ENCODE measurements around the gene PSMD10.

The PSMD10 gene

GRCh38 chrX:108070891-108071290 is 20.5 kb downstream of the PSMD10 start:
- Histone ChIP-seq H3K9ac (ENCODE audit: low read depth, low read length, poor library complexity) (no peak overlapping the region), H3K14ac (ENCODE audit: low read length) (no peak overlapping the region), H3K18ac (ENCODE audit: low read length) (no peak overlapping the region), H3K9me3 (replicated peaks in 1 of 2; ENCODE audit: control insufficient read depth in 2 of 2, insufficient read depth in 1 of 2, low read depth in 1 of 2, low read length in 2 of 2) (no peaks in the 10 kb centered on the region), H3K27ac (replicated peaks; ENCODE audit: low read length) (no peak overlapping the region), H3K4me3 (ENCODE audit: low read length in 2 of 2) (no peak overlapping the region), H2AFZ (ENCODE audit: low read length) (no peak overlapping the region), H3K4me1 (ENCODE audit: control insufficient read depth in 2 of 2, insufficient read depth in 1 of 2, low read depth in 1 of 2, low read length in 2 of 2) (no peaks in the 10 kb centered on the region), H3K23ac (ENCODE audit: low read depth, low read length, poor library complexity) (no peak overlapping the region), H3K4ac (ENCODE audit: low read length) (no peak overlapping the region), H2BK5ac (ENCODE audit: low read length) (no peak overlapping the region), H3K27me3 (ENCODE audit: control insufficient read depth in 3 of 3, insufficient read depth in 3 of 3, low read depth in 1 of 3, low read length in 3 of 3) (peaks cover 0 to 40% (median 0%) of the 10 kb centered on the region in 3 experiments), H2BK12ac (ENCODE audit: low read length) (no peak overlapping the region), H2AK5ac (ENCODE audit: low read depth, low read length) (no peak overlapping the region), H3K4me2 (ENCODE audit: insufficient read depth, low read length, poor library complexity, severe bottlenecking) (no peak overlapping the region), H2BK120ac (ENCODE audit: low read depth, low read length) (no peak overlapping the region), H4K91ac (ENCODE audit: low read depth, low read length, poor library complexity) (no peak overlapping the region), H4K8ac (ENCODE audit: low read depth, low read length) (no peak overlapping the region), H3K79me1 (ENCODE audit: low read depth, low read length) (no peaks in the 10 kb centered on the region), H2BK15ac (ENCODE audit: low read length) (no peak overlapping the region), H3K36me3 (replicated peaks in 1 of 2; ENCODE audit: control insufficient read depth in 2 of 2, insufficient read depth in 2 of 2, low read length in 2 of 2) (no peaks in the 10 kb centered on the region)
- WGBS, 2 donors (ENCODE audit: extremely low coverage in 2 of 2, insufficient read length in 2 of 2, insufficient replicate concordance in 1 of 2), result no CpG with 5 or more reads among the region's 4 CpGs
- no peak for DNase-seq (ENCODE audit: low spot score)

GRCh38 chrX:108068121-108068520 is 23.2 kb downstream of the PSMD10 start:
- no peaks in the 10 kb centered on the region for H3K9me3 ChIP-seq (replicated peaks in 1 of 2; ENCODE audit: control insufficient read depth in 2 of 2, insufficient read depth in 1 of 2, low read depth in 1 of 2, low read length in 2 of 2)
- H4K8ac ChIP-seq (ENCODE audit: low read depth, low read length), result no peak overlapping the region
- no peak overlapping the region for H3K9ac ChIP-seq (ENCODE audit: low read depth, low read length, poor library complexity)
- H3K27me3 ChIP-seq (ENCODE audit: control insufficient read depth in 3 of 3, insufficient read depth in 3 of 3, low read depth in 1 of 3, low read length in 3 of 3), result peaks cover 0 to 26% (median 0%) of the 10 kb centered on the region in 3 experiments
- no peak for DNase-seq (ENCODE audit: low spot score)
- no peak overlapping the region for H2BK15ac ChIP-seq (ENCODE audit: low read length)
- WGBS, 2 donors (ENCODE audit: extremely low coverage in 2 of 2, insufficient read length in 2 of 2, insufficient replicate concordance in 1 of 2), result no CpG with 5 or more reads among the region's 1 CpG
- no peak overlapping the region for H3K27ac ChIP-seq (replicated peaks; ENCODE audit: low read length)
- no peak overlapping the region for H4K91ac ChIP-seq (ENCODE audit: low read depth, low read length, poor library complexity)
- H2BK5ac ChIP-seq (ENCODE audit: low read length), result no peak overlapping the region
- H3K4me3 ChIP-seq (ENCODE audit: low read length in 2 of 2), result no peak overlapping the region
- no peak overlapping the region for H2BK120ac ChIP-seq (ENCODE audit: low read depth, low read length)
- no peak overlapping the region for H3K4ac ChIP-seq (ENCODE audit: low read length)
- no peak overlapping the region for H3K23ac ChIP-seq (ENCODE audit: low read depth, low read length, poor library complexity)
- no peak overlapping the region for H2AK5ac ChIP-seq (ENCODE audit: low read depth, low read length)
- no peak overlapping the region for H2BK12ac ChIP-seq (ENCODE audit: low read length)
- H3K18ac ChIP-seq (ENCODE audit: low read length), result no peak overlapping the region
- no peaks in the 10 kb centered on the region for H3K4me1 ChIP-seq (ENCODE audit: control insufficient read depth in 2 of 2, insufficient read depth in 1 of 2, low read depth in 1 of 2, low read length in 2 of 2)
- no peaks in the 10 kb centered on the region for H3K79me1 ChIP-seq (ENCODE audit: low read depth, low read length)
- no peak overlapping the region for H2AFZ ChIP-seq (ENCODE audit: low read length)
- no peaks in the 10 kb centered on the region for H3K36me3 ChIP-seq (replicated peaks in 1 of 2; ENCODE audit: control insufficient read depth in 2 of 2, insufficient read depth in 2 of 2, low read length in 2 of 2)
- no peak overlapping the region for H3K14ac ChIP-seq (ENCODE audit: low read length)
- H3K4me2 ChIP-seq (ENCODE audit: insufficient read depth, low read length, poor library complexity, severe bottlenecking), result no peak overlapping the region

- no peak for DNase-seq (ENCODE audit: low spot score)
- Histone ChIP-seq H3K9me3 (replicated peaks in 1 of 2; ENCODE audit: control insufficient read depth in 2 of 2, insufficient read depth in 1 of 2, low read depth in 1 of 2, low read length in 2 of 2) (no peaks in the 10 kb centered on the region), H2BK5ac (ENCODE audit: low read length) (no peak overlapping the region), H3K4me1 (ENCODE audit: control insufficient read depth in 2 of 2, insufficient read depth in 1 of 2, low read depth in 1 of 2, low read length in 2 of 2) (no peaks in the 10 kb centered on the region), H2AFZ (ENCODE audit: low read length) (no peak overlapping the region), H3K18ac (ENCODE audit: low read length) (no peak overlapping the region), H3K36me3 (replicated peaks in 1 of 2; ENCODE audit: control insufficient read depth in 2 of 2, insufficient read depth in 2 of 2, low read length in 2 of 2) (no peaks in the 10 kb centered on the region), H3K9ac (ENCODE audit: low read depth, low read length, poor library complexity) (no peak overlapping the region), H3K4me2 (ENCODE audit: insufficient read depth, low read length, poor library complexity, severe bottlenecking) (no peak overlapping the region), H3K27ac (replicated peaks; ENCODE audit: low read length) (no peak overlapping the region), H4K91ac (ENCODE audit: low read depth, low read length, poor library complexity) (no peak overlapping the region), H2BK120ac (ENCODE audit: low read depth, low read length) (no peak overlapping the region), H3K4ac (ENCODE audit: low read length) (no peak overlapping the region), H3K4me3 (ENCODE audit: low read length in 2 of 2) (no peak overlapping the region), H2BK12ac (ENCODE audit: low read length) (no peak overlapping the region), H2AK5ac (ENCODE audit: low read depth, low read length) (no peak overlapping the region), H2BK15ac (ENCODE audit: low read length) (no peak overlapping the region), H3K23ac (ENCODE audit: low read depth, low read length, poor library complexity) (no peak overlapping the region), H3K27me3 (ENCODE audit: control insufficient read depth in 3 of 3, insufficient read depth in 3 of 3, low read depth in 1 of 3, low read length in 3 of 3) (peaks cover 0 to 34% (median 0%) of the 10 kb centered on the region in 3 experiments), H3K14ac (ENCODE audit: low read length) (no peak overlapping the region), H3K79me1 (ENCODE audit: low read depth, low read length) (no peaks in the 10 kb centered on the region), H4K8ac (ENCODE audit: low read depth, low read length) (no peak overlapping the region)
- WGBS, 2 donors (ENCODE audit: extremely low coverage in 2 of 2, insufficient read length in 2 of 2, insufficient replicate concordance in 1 of 2), result no CpG with 5 or more reads among the region's 2 CpGs
Measured at GRCh38 chrX:108064613-108065012, 26.7 kb downstream of the PSMD10 start.

GRCh38 chrX:108064001-108064400 is 27.3 kb downstream of the PSMD10 start:
- H3K4me2 ChIP-seq (ENCODE audit: insufficient read depth, low read length, poor library complexity, severe bottlenecking), result no peak overlapping the region
- no peak overlapping the region for H2AK5ac ChIP-seq (ENCODE audit: low read depth, low read length)
- no CpG with 5 or more reads among the region's 1 CpG for WGBS, 2 donors (ENCODE audit: extremely low coverage in 2 of 2, insufficient read length in 2 of 2, insufficient replicate concordance in 1 of 2)

More at GRCh38 chrX:108064001-108064400, 27.3 kb downstream of the PSMD10 start:
- H3K27ac ChIP-seq (replicated peaks; ENCODE audit: low read length), result no peak overlapping the region
- H3K4me1 ChIP-seq (ENCODE audit: control insufficient read depth in 2 of 2, insufficient read depth in 1 of 2, low read depth in 1 of 2, low read length in 2 of 2), result no peaks in the 10 kb centered on the region
- H2BK120ac ChIP-seq (ENCODE audit: low read depth, low read length), result no peak overlapping the region
- no peak overlapping the region for H2BK5ac ChIP-seq (ENCODE audit: low read length)
- no peak overlapping the region for H3K23ac ChIP-seq (ENCODE audit: low read depth, low read length, poor library complexity)
- H4K8ac ChIP-seq (ENCODE audit: low read depth, low read length), result no peak overlapping the region
- H3K4ac ChIP-seq (ENCODE audit: low read length), result no peak overlapping the region
- H3K9me3 ChIP-seq (replicated peaks in 1 of 2; ENCODE audit: control insufficient read depth in 2 of 2, insufficient read depth in 1 of 2, low read depth in 1 of 2, low read length in 2 of 2), result no peaks in the 10 kb centered on the region
- H3K27me3 ChIP-seq (ENCODE audit: control insufficient read depth in 3 of 3, insufficient read depth in 3 of 3, low read depth in 1 of 3, low read length in 3 of 3), result peaks cover 0 to 34% (median 0%) of the 10 kb centered on the region in 3 experiments
- H4K91ac ChIP-seq (ENCODE audit: low read depth, low read length, poor library complexity), result no peak overlapping the region
- H3K36me3 ChIP-seq (replicated peaks in 1 of 2; ENCODE audit: control insufficient read depth in 2 of 2, insufficient read depth in 2 of 2, low read length in 2 of 2), result no peaks in the 10 kb centered on the region
- no peaks in the 10 kb centered on the region for H3K79me1 ChIP-seq (ENCODE audit: low read depth, low read length)
- no peak overlapping the region for H3K4me3 ChIP-seq (ENCODE audit: low read length in 2 of 2)
- no peak overlapping the region for H2BK12ac ChIP-seq (ENCODE audit: low read length)
- H3K14ac ChIP-seq (ENCODE audit: low read length), result no peak overlapping the region
- DNase-seq (ENCODE audit: low spot score), result no peak
- H2BK15ac ChIP-seq (ENCODE audit: low read length), result no peak overlapping the region
- no peak overlapping the region for H3K9ac ChIP-seq (ENCODE audit: low read depth, low read length, poor library complexity)
- no peak overlapping the region for H3K18ac ChIP-seq (ENCODE audit: low read length)
- H2AFZ ChIP-seq (ENCODE audit: low read length), result no peak overlapping the region
